Cardiac ventricle fibroblast (primary cell): ENCODE results near the gene TTC9B. TPM values are rescaled to one million over a fixed set of nuclear protein-coding genes. Genes with fewer than 3 reads are reported as not detected.

Source experiments
- total RNA-seq: library from RNA; depleted of rRNA; stranded (reverse); fragments of >200 nt; gene quantifications from 2 replicates; pipeline ENCODE4 v1.2.3, GENCODE V29; 2015

Gene TTC9B
- not detected in 2 replicates for total RNA-seq

GRCh38 chr19:40217934-40218890, at the start of gene TTC9B:
TTC9B (minus strand) TSS chr19:40218384; CDS start chr19:40218381, 3 bp downstream.

GRCh38 chr19:40190891-40191835, 27.0 kb downstream of the TTC9B start, which contains the start of gene MAP3K10:
MAP3K10 (plus strand) TSS chr19:40191426; CDS start chr19:40192032, 606 bp downstream.

Other genes starting within 250 kb of the TTC9B start
- gene PSMC4, start 247.2 kb downstream of the TTC9B start, total RNA-seq: 60.5 and 65.0 TPM in 2 replicates
- 3.2 and 9.4 TPM in 2 replicates for gene ZNF546, start 221.3 kb downstream of the TTC9B start, total RNA-seq
- 5.6 and 12.3 TPM in 2 replicates for gene ZNF780B, start 162.2 kb downstream of the TTC9B start, total RNA-seq
- 9.7 and 19.2 TPM in 2 replicates for gene ZNF780A, start 127.4 kb downstream of the TTC9B start, total RNA-seq
- 2.8 and 5.2 TPM in 2 replicates for gene MAP3K10, start 27.0 kb downstream of the TTC9B start, total RNA-seq
- gene CCNP, start 8.3 kb upstream of the TTC9B start, total RNA-seq: 0.39 and 0.56 TPM in 2 replicates
- 63.9 and 67.7 TPM in 2 replicates for gene AKT2, start 67.0 kb upstream of the TTC9B start, total RNA-seq
- 14.2 and 17.3 TPM in 2 replicates for gene C19orf47, start 130.0 kb upstream of the TTC9B start, total RNA-seq
- gene PLD3, start 130.3 kb upstream of the TTC9B start, total RNA-seq: 532 and 562 TPM in 2 replicates
- gene HIPK4, start 171.8 kb upstream of the TTC9B start, total RNA-seq: not detected in 2 replicates
- 2.4 and 2.8 TPM in 2 replicates for gene PRX, start 195.0 kb upstream of the TTC9B start, total RNA-seq
- 12.7 and 17.2 TPM in 2 replicates for gene SERTAD1, start 207.6 kb upstream of the TTC9B start, total RNA-seq
- gene SERTAD3, start 226.0 kb upstream of the TTC9B start, total RNA-seq: 14.9 and 17.6 TPM in 2 replicates
- 101 and 139 TPM in 2 replicates for gene BLVRB, start 247.4 kb upstream of the TTC9B start, total RNA-seq
- 1.5 and 5.0 TPM in 2 replicates for gene SPTBN4, start 248.6 kb upstream of the TTC9B start, total RNA-seq